ENCODE measurements around the gene TMC6. TPM values are rescaled to one million over a fixed set of nuclear protein-coding genes. Genes with fewer than 3 reads are reported as not detected.

Gene TMC6
- total RNA-seq, 5 donors from 2014 or later (not counting 1 experiment from before 2014, with no cell fraction given) = 616 to 847 (median 698) TPM

DNA sequence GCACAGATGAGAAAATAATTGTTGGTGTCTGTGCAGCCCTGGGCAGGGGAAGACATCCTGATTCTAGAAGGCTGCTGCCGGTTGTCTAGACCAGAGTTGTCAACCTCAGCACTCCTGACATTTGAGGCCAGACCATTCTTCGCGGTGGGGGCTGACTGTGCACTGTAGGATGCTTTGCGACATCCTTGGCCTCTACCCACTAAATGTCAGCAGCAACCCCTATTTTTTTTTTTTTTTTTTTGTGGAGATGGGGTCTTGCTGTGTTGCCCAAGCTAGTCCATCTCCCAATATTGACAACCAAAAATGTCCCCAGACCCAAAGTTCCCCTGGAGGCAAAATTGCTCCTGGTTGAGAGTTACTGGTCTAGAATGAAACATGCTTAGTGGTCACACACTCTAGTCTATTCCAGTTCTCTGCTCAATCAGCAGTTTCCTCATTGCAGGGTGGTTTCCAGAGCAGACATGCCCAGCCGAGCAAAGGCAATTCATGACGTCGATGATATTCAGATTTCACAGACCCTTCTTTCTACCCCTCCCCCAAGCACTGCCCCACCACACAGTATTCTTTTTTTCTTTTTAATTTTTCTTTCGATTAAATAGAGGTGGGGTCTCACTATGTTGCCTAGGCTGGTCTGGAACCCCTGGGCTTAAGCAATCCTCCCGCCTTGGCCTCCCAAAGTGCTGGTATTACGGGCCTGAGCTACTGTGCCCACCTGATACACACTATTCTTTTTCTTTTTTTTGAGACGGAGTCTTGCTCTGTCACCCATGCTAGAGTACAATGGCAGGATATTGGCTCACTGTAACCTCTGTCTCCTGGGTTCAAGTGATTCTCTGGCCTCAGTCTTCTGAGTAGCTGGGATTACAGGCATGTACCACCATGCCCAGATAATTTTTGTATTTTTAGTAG, 26.6 kb upstream of the TMC6 start:
- ATAC-seq (replicated peaks in 1 of 4) = peak in 2 of 4 experiments; percentile 40 to 57
- no peak for DNase-seq
- ChIA-PET POLR2A (no interaction called here), CTCF (interaction anchor here in 1 of 2 donors (0.6 kb wide), 1 partner anchor 23 kb away, joined by 3 read pairs; no protein-coding TSS in a partner anchor)
- H3K27ac ChIP-seq (ENCODE audit: low read length) = no peak overlapping the region
- H3K4me1 Mint-ChIP-seq = peaks cover 0 to 12% (median 3%) of the 10 kb centered on the region in 3 donors
- H3K36me3 Mint-ChIP-seq = no peaks in the 10 kb centered on the region
- H3K36me3 ChIP-seq (ENCODE audit: control insufficient read depth in 2 of 2, extremely low read depth in 1 of 2, insufficient read depth in 1 of 2, low read length in 1 of 2) = no peaks in the 10 kb centered on the region
- WGBS (ENCODE audit: insufficient coverage) = 77% methylated on average over 4 of the region's 11 CpGs
- H3K27me3 Mint-ChIP-seq = no peaks in the 10 kb centered on the region
- no peaks in the 10 kb centered on the region for H3K9me3 Mint-ChIP-seq
- no peak overlapping the region for H3K4me3 ChIP-seq (ENCODE audit: control insufficient read depth in 1 of 2, extremely low read depth in 1 of 2, low read length in 1 of 2)
- H3K9me3 ChIP-seq = no peaks in the 10 kb centered on the region
- H3K4me1 ChIP-seq (ENCODE audit: control insufficient read depth in 1 of 2, extremely low read depth in 1 of 2, insufficient read depth in 2 of 2, low read length in 2 of 2) = no peaks in the 10 kb centered on the region
- H3K4me3 Mint-ChIP-seq = no peak overlapping the region
- H3K27me3 ChIP-seq (replicated peaks in 1 of 2; ENCODE audit: control insufficient read depth in 2 of 2, extremely low read depth in 1 of 2, insufficient read depth in 2 of 2, low read length in 1 of 2) = peaks cover 0 to 5% of the 10 kb centered on the region in 2 experiments
- no peak overlapping the region for H3K27ac Mint-ChIP-seq

DNA sequence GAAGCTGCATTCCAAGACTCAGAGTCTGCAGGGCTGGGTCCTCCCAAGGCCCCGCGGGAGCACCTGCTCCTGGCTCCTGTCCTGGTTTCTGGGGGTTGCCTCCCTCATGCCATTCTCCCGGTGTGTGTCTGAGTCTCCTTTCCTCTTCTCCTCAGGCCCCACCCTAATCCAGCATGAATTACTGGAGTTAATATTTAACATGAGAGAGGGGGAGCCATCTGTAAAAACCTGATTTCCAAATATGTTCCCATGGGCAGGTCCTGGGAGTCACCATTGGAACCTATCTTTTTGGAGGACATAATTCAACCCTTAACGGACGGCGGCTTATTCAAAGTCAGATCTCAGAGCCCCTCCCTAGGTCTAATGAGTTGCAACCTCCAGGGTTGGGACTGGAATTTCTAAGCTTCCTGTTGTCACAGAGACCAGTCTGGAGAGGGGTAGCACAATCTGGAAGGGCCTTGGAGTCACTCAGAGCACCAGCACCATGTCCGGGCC, 23.0 kb upstream of the TMC6 start:
- ATAC-seq (replicated peaks in 1 of 4) = no peak
- POLR2A ChIA-PET = no interaction called here
- no peaks in the 10 kb centered on the region for H3K27me3 ChIP-seq (replicated peaks in 1 of 2; ENCODE audit: control insufficient read depth in 2 of 2, extremely low read depth in 1 of 2, insufficient read depth in 2 of 2, low read length in 1 of 2)
- H3K36me3 ChIP-seq (ENCODE audit: control insufficient read depth in 2 of 2, extremely low read depth in 1 of 2, insufficient read depth in 1 of 2, low read length in 1 of 2) = no peaks in the 10 kb centered on the region
- peaks cover 2 to 22% of the 10 kb centered on the region in 2 experiments for H3K4me1 ChIP-seq (ENCODE audit: control insufficient read depth in 1 of 2, extremely low read depth in 1 of 2, insufficient read depth in 2 of 2, low read length in 2 of 2)
- H3K4me1 Mint-ChIP-seq = peaks cover 11 to 22% (median 12%) of the 10 kb centered on the region in 3 donors
- H3K4me3 ChIP-seq (ENCODE audit: control insufficient read depth in 1 of 2, extremely low read depth in 1 of 2, low read length in 1 of 2) = no peak overlapping the region
- H3K36me3 Mint-ChIP-seq = no peaks in the 10 kb centered on the region
- no peaks in the 10 kb centered on the region for H3K9me3 Mint-ChIP-seq
- H3K27me3 Mint-ChIP-seq = no peaks in the 10 kb centered on the region
- WGBS (ENCODE audit: insufficient coverage) = 89% methylated on average over 4 of the region's 7 CpGs
- no peak for DNase-seq
- H3K27ac Mint-ChIP-seq = no peak overlapping the region
- no peak overlapping the region for H3K4me3 Mint-ChIP-seq
- H3K9me3 ChIP-seq = no peaks in the 10 kb centered on the region
- no peak overlapping the region for H3K27ac ChIP-seq (ENCODE audit: low read length)
- CTCF ChIA-PET = interaction anchor here in 1 of 2 donors (0.7 kb wide), 1 partner anchor 52 kb away, joined by 3 read pairs; no protein-coding TSS in a partner anchor

DNA sequence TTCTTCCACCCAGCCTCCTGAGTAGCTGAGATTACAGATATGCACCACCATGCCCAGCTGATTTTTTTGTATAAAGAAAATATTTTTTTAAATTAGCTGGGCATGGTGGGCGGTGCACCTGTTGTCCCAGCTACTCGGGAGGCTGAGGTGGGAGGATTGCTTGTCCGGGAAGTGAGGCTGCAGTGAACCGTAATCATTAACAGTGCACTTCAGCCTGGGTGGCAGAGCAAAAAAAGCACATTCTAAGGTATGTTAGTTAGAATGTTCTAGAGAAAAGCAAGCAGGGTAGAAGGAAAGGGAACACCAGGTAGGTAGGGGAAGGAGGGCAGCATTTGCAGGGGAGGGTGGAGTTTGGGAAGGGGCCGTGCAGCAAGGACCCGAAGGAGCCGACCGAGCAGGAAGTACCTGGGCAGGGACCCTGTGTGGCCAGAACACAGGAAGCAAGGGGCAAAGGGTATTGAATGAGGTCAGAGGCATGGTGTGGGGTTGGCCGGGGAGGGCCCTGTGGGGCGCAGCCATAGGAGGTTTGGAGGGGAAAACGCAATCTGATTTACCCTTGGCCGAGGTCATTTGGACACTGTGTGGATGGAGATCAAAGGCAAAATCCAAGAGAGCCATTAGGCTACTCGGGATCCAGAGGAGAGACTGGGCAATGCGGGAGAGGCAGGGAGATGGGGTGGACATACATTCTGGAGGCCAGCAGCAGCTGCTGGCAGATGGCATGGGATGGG, 19.9 kb upstream of the TMC6 start:
- Histone ChIP-seq H3K4me1 (ENCODE audit: control insufficient read depth in 1 of 2, extremely low read depth in 1 of 2, insufficient read depth in 2 of 2, low read length in 2 of 2) (peaks cover 3 to 40% of the 10 kb centered on the region in 2 experiments), H3K4me3 (ENCODE audit: control insufficient read depth in 1 of 2, extremely low read depth in 1 of 2, low read length in 1 of 2) (no peak overlapping the region), H3K27ac (ENCODE audit: low read length) (no peak overlapping the region), H3K36me3 (ENCODE audit: control insufficient read depth in 2 of 2, extremely low read depth in 1 of 2, insufficient read depth in 1 of 2, low read length in 1 of 2) (no peaks in the 10 kb centered on the region), H3K9me3 (no peaks in the 10 kb centered on the region), H3K27me3 (replicated peaks in 1 of 2; ENCODE audit: control insufficient read depth in 2 of 2, extremely low read depth in 1 of 2, insufficient read depth in 2 of 2, low read length in 1 of 2) (no peaks in the 10 kb centered on the region)
- H3K4me1 Mint-ChIP-seq = peaks cover 23 to 31% (median 24%) of the 10 kb centered on the region in 3 donors
- 80% methylated on average over 14 of the region's 14 CpGs for WGBS (ENCODE audit: insufficient coverage)
- H3K4me3 Mint-ChIP-seq = no peak overlapping the region
- ChIA-PET CTCF (interaction anchor here in 1 of 2 donors (0.6 kb wide), 1 partner anchor 209 kb away, joined by 3 read pairs; no protein-coding TSS in a partner anchor), POLR2A (no interaction called here)
- ATAC-seq (replicated peaks in 1 of 4) (no peak), DNase-seq (no peak)
- no peaks in the 10 kb centered on the region for H3K27me3 Mint-ChIP-seq
- no peaks in the 10 kb centered on the region for H3K9me3 Mint-ChIP-seq
- H3K36me3 Mint-ChIP-seq = no peaks in the 10 kb centered on the region
- peak overlapping the region in 1 of 2 donors; percentile 38 for H3K27ac Mint-ChIP-seq

DNA sequence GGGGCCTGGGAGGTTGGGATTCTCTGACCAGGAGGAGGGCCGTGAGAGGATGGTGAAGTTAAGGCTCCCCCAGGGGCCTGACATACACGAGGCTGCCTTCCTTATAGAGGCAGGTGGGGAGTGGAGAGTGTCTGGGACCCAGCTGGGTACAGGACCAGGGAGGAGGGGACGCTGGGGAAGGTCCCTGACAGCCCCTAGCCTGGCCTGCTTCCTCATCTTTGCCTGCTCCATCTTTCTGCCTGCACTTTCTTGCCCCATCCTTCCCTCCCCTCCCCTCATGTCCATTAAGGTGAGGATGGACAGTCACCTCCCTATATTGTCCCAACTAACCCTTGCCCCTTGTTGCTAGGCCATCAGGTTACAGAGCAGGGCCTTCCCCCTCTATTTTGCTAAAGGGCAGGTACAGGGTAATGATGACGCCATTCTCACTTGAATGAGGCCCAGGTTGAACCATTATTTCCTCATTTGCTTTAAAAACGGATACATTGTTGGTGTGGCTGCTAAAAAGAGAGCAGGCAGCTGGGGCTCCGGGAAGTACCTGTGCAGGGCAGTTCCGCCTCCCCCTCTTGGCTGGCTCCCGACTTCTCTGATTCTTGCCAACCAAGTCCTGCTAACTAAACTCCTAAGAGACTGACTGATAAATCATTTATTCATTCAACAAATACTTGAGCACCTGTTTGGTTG, 18.9 kb upstream of the TMC6 start:
- Histone ChIP-seq H3K36me3 (ENCODE audit: control insufficient read depth in 2 of 2, extremely low read depth in 1 of 2, insufficient read depth in 1 of 2, low read length in 1 of 2) (peaks cover 0 to 3% of the 10 kb centered on the region in 2 donors), H3K4me3 (ENCODE audit: control insufficient read depth in 1 of 2, extremely low read depth in 1 of 2, low read length in 1 of 2) (no peak overlapping the region), H3K27ac (ENCODE audit: low read length) (peak overlapping the region; percentile 48), H3K9me3 (no peaks in the 10 kb centered on the region), H3K27me3 (replicated peaks in 1 of 2; ENCODE audit: control insufficient read depth in 2 of 2, extremely low read depth in 1 of 2, insufficient read depth in 2 of 2, low read length in 1 of 2) (no peaks in the 10 kb centered on the region), H3K4me1 (ENCODE audit: control insufficient read depth in 1 of 2, extremely low read depth in 1 of 2, insufficient read depth in 2 of 2, low read length in 2 of 2) (peaks cover 3 to 47% of the 10 kb centered on the region in 2 experiments)
- H3K36me3 Mint-ChIP-seq = peaks cover 3% of the 10 kb centered on the region
- H3K27me3 Mint-ChIP-seq = no peaks in the 10 kb centered on the region
- POLR2A ChIA-PET = no interaction called here
- CTCF ChIA-PET = no interaction called here
- DNase-seq = peak in 2 of 35 experiments; percentile 44 to 48
- 67% methylated on average over 2 of the region's 8 CpGs for WGBS (ENCODE audit: insufficient coverage)
- peak overlapping the region; percentile 11 to 25 for H3K27ac Mint-ChIP-seq
- no peaks in the 10 kb centered on the region for H3K9me3 Mint-ChIP-seq
- no peak overlapping the region for H3K4me3 Mint-ChIP-seq
- ATAC-seq (replicated peaks in 1 of 4) = peak in 3 of 4 experiments; percentile 32 to 86 (median 44)
- H3K4me1 Mint-ChIP-seq = peaks cover 27 to 37% (median 33%) of the 10 kb centered on the region in 3 donors

DNA sequence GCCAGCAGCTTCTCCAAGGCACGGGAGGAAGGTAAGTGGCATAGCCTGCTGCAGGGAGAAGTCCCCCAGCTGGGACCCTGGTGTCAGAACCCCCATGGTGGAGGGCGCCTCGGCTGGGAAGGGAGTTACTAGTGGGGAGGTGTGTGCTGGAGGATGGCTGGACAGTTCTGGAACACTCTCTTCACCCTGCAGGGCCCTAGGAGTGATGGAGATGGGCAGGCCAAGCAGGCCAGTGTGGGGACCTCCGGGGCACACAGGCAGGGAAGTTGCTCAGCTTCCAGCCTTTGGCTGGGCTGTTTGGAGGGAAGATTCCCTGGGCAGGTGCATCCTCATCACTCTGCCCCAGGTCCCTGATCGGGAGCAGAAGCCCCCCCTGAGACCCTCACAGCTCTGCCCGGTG, 18.3 kb upstream of the TMC6 start:
- ChIA-PET CTCF (no interaction called here), POLR2A (no interaction called here)
- Histone ChIP-seq H3K27ac (ENCODE audit: low read length) (peak overlapping the region; percentile 48), H3K4me3 (ENCODE audit: control insufficient read depth in 1 of 2, extremely low read depth in 1 of 2, low read length in 1 of 2) (no peak overlapping the region), H3K36me3 (ENCODE audit: control insufficient read depth in 2 of 2, extremely low read depth in 1 of 2, insufficient read depth in 1 of 2, low read length in 1 of 2) (peaks cover 1 to 9% of the 10 kb centered on the region in 2 donors), H3K9me3 (no peaks in the 10 kb centered on the region), H3K27me3 (replicated peaks in 1 of 2; ENCODE audit: control insufficient read depth in 2 of 2, extremely low read depth in 1 of 2, insufficient read depth in 2 of 2, low read length in 1 of 2) (no peaks in the 10 kb centered on the region), H3K4me1 (ENCODE audit: control insufficient read depth in 1 of 2, extremely low read depth in 1 of 2, insufficient read depth in 2 of 2, low read length in 2 of 2) (peaks cover 3 to 53% of the 10 kb centered on the region in 2 experiments)
- Mint-ChIP-seq H3K27ac (peak overlapping the region in 1 of 2 donors; percentile 11), H3K9me3 (no peaks in the 10 kb centered on the region), H3K27me3 (no peaks in the 10 kb centered on the region), H3K4me1 (peaks cover 27 to 43% (median 38%) of the 10 kb centered on the region in 3 donors), H3K36me3 (peaks cover 4% of the 10 kb centered on the region), H3K4me3 (no peak overlapping the region)
- DNase-seq (no peak), ATAC-seq (replicated peaks in 1 of 4) (no peak)
- 82% methylated on average over 3 of the region's 6 CpGs for WGBS (ENCODE audit: insufficient coverage)

DNA sequence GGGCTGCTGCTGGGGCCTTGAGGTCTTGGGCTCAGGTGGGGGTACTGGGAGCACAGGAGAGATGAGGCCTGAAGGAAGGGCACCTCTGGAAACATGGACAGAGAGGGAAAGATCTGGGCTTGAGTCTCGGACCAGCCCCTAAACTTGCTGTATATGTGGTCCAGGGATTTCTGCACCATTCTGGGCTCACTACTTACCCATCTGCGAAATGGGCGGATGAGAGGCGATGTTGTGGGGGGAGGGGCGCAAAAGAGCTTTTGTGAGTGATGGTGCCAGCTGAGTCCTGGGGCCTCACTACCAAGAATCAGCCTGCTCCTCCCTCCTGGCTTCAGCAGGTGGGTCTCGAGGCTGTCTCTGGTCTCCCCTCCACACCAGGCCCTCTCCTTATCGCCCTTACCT, 17.9 kb upstream of the TMC6 start:
- ChIA-PET CTCF (no interaction called here), POLR2A (no interaction called here)
- Mint-ChIP-seq H3K9me3 (no peaks in the 10 kb centered on the region), H3K36me3 (peaks cover 4% of the 10 kb centered on the region), H3K4me1 (peaks cover 29 to 47% (median 43%) of the 10 kb centered on the region in 3 donors), H3K27ac (peak overlapping the region in 1 of 2 donors; percentile 58), H3K27me3 (no peaks in the 10 kb centered on the region), H3K4me3 (no peak overlapping the region)
- H3K36me3 ChIP-seq (ENCODE audit: control insufficient read depth in 2 of 2, extremely low read depth in 1 of 2, insufficient read depth in 1 of 2, low read length in 1 of 2) = peaks cover 5 to 13% of the 10 kb centered on the region in 2 donors
- H3K4me3 ChIP-seq (ENCODE audit: control insufficient read depth in 1 of 2, extremely low read depth in 1 of 2, low read length in 1 of 2) = no peak overlapping the region
- no peak overlapping the region for H3K27ac ChIP-seq (ENCODE audit: low read length)
- H3K4me1 ChIP-seq (ENCODE audit: control insufficient read depth in 1 of 2, extremely low read depth in 1 of 2, insufficient read depth in 2 of 2, low read length in 2 of 2) = peaks cover 3 to 57% of the 10 kb centered on the region in 2 experiments
- DNase-seq (no peak), ATAC-seq (replicated peaks in 1 of 4) (no peak)
- H3K9me3 ChIP-seq = no peaks in the 10 kb centered on the region
- no CpG with 5 or more reads among the region's 7 CpGs for WGBS (ENCODE audit: insufficient coverage)
- H3K27me3 ChIP-seq (replicated peaks in 1 of 2; ENCODE audit: control insufficient read depth in 2 of 2, extremely low read depth in 1 of 2, insufficient read depth in 2 of 2, low read length in 1 of 2) = no peaks in the 10 kb centered on the region

All from T-cell (primary cell).